ENCODE data around the gene SLC25A25. TPM values are rescaled to one million over a fixed set of nuclear protein-coding genes. Genes with fewer than 3 reads are reported as not detected.

SLC25A25 gene
- total and polyA plus RNA-seq, 9 of the 15 experiments (the other 6 are each of a cell fraction or from before 2014, with no cell fraction given) = 0.07 to 35.9 (median 23.2) TPM

- TF ChIP-seq MTA1 (IDR thresholded peaks at IDR 0.05; ENCODE audit: borderline replicate concordance) (peak; percentile 27; the same call in 1 of the 2 replicates), ZNF740 (CRISPR knock-in tag; IDR thresholded peaks at IDR 0.05) (peak; percentile 72; the same call in 1 of the 2 replicates), ZNF740 (tag; IDR thresholded peaks at IDR 0.05) (no peak), GABPB1 (CRISPR knock-in tag; IDR thresholded peaks at IDR 0.05) (peak; percentile 81), ZNF239 (CRISPR knock-in tag; IDR thresholded peaks at IDR 0.05) (0 out of 2 replicates have a peak, but pooled peaks have one; percentile 4), POLR2G (IDR thresholded peaks at IDR 0.05; ENCODE audit: low read depth, low read length) (peak; percentile 74), PRDM10 (IDR thresholded peaks at IDR 0.05; ENCODE audit: partially characterized antibody) (no peak), STAT5A (IDR thresholded peaks at IDR 0.05; ENCODE audit: borderline replicate concordance, low read length) (no peak), ZNF696 (CRISPR knock-in tag; conservative IDR thresholded peaks at IDR 0.05) (no peak), FOXP1 (CRISPR knock-in tag; IDR thresholded peaks at IDR 0.05) (peak; percentile 38)
- TF ChIP-seq, protein P1, sequence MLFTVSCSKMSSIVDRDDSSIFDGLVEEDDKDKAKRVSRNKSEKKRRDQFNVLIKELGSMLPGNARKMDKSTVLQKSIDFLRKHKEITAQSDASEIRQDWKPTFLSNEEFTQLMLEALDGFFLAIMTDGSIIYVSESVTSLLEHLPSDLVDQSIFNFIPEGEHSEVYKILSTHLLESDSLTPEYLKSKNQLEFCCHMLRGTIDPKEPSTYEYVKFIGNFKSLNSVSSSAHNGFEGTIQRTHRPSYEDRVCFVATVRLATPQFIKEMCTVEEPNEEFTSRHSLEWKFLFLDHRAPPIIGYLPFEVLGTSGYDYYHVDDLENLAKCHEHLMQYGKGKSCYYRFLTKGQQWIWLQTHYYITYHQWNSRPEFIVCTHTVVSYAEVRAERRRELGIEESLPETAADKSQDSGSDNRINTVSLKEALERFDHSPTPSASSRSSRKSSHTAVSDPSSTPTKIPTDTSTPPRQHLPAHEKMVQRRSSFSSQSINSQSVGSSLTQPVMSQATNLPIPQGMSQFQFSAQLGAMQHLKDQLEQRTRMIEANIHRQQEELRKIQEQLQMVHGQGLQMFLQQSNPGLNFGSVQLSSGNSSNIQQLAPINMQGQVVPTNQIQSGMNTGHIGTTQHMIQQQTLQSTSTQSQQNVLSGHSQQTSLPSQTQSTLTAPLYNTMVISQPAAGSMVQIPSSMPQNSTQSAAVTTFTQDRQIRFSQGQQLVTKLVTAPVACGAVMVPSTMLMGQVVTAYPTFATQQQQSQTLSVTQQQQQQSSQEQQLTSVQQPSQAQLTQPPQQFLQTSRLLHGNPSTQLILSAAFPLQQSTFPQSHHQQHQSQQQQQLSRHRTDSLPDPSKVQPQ (CRISPR knock-in tag; IDR thresholded peaks at IDR 0.05; ENCODE audit: borderline replicate concordance) = no peak
- TF ChIP-seq, protein P2, sequence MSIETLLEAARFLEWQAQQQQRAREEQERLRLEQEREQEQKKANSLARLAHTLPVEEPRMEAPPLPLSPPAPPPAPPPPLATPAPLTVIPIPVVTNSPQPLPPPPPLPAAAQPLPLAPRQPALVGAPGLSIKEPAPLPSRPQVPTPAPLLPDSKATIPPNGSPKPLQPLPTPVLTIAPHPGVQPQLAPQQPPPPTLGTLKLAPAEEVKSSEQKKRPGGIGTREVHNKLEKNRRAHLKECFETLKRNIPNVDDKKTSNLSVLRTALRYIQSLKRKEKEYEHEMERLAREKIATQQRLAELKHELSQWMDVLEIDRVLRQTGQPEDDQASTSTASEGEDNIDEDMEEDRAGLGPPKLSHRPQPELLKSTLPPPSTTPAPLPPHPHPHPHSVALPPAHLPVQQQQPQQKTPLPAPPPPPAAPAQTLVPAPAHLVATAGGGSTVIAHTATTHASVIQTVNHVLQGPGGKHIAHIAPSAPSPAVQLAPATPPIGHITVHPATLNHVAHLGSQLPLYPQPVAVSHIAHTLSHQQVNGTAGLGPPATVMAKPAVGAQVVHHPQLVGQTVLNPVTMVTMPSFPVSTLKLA (conservative IDR thresholded peaks at IDR 0.05) = peak; percentile 99
- TF ChIP-seq, protein P3, sequence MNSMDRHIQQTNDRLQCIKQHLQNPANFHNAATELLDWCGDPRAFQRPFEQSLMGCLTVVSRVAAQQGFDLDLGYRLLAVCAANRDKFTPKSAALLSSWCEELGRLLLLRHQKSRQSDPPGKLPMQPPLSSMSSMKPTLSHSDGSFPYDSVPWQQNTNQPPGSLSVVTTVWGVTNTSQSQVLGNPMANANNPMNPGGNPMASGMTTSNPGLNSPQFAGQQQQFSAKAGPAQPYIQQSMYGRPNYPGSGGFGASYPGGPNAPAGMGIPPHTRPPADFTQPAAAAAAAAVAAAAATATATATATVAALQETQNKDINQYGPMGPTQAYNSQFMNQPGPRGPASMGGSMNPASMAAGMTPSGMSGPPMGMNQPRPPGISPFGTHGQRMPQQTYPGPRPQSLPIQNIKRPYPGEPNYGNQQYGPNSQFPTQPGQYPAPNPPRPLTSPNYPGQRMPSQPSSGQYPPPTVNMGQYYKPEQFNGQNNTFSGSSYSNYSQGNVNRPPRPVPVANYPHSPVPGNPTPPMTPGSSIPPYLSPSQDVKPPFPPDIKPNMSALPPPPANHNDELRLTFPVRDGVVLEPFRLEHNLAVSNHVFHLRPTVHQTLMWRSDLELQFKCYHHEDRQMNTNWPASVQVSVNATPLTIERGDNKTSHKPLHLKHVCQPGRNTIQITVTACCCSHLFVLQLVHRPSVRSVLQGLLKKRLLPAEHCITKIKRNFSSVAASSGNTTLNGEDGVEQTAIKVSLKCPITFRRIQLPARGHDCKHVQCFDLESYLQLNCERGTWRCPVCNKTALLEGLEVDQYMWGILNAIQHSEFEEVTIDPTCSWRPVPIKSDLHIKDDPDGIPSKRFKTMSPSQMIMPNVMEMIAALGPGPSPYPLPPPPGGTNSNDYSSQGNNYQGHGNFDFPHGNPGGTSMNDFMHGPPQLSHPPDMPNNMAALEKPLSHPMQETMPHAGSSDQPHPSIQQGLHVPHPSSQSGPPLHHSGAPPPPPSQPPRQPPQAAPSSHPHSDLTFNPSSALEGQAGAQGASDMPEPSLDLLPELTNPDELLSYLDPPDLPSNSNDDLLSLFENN (IDR thresholded peaks at IDR 0.05; ENCODE audit: low read depth in 2 of 2, low read length in 2 of 2) = no peak; a peak in 2 of 4 replicates
Measured at GRCh38 chr9:128127990-128128835, 60.2 kb downstream of the SLC25A25 start (continued).
